Central memory CD4-positive, alpha-beta T cell (primary cell): Measurements from ENCODE around the gene ADGRG3.

Experiments
- DNase-seq: peaks from one replicate; pipeline ENCODE4 v3.0.0; 2022

ADGRG3 gene

GRCh38 chr16:57646388-57647039 is 21.6 kb upstream of the ADGRG3 start:
- DNase-seq = no peak

GRCh38 chr16:57647136-57647875 is 20.8 kb upstream of the ADGRG3 start:
- no peak for DNase-seq

GRCh38 chr16:57648125-57648524 is 20.0 kb upstream of the ADGRG3 start:
- DNase-seq = no peak

- DNase-seq = peak; percentile 76
These were observed 19.3 kb upstream of the ADGRG3 start for GRCh38 chr16:57648581-57649442.

GRCh38 chr16:57649443-57649751 is 18.7 kb upstream of the ADGRG3 start:
- peak; percentile 8 for DNase-seq

- no peak for DNase-seq
These were observed 18.3 kb upstream of the ADGRG3 start for GRCh38 chr16:57649846-57650245.

GRCh38 chr16:57651344-57652333 is 16.5 kb upstream of the ADGRG3 start:
- DNase-seq = peak; percentile 43

GRCh38 chr16:57652695-57653471 is 15.2 kb upstream of the ADGRG3 start:
- DNase-seq = no peak

- no peak for DNase-seq
These were observed 14.2 kb upstream of the ADGRG3 start for GRCh38 chr16:57653936-57654335.

- no peak for DNase-seq
These were observed 11.7 kb upstream of the ADGRG3 start for GRCh38 chr16:57656342-57656955.

- DNase-seq = no peak
These were observed 10.9 kb upstream of the ADGRG3 start for GRCh38 chr16:57657228-57657627.

- no peak for DNase-seq
These were observed 9.8 kb upstream of the ADGRG3 start for GRCh38 chr16:57658130-57658877.

GRCh38 chr16:57658878-57659674 is 9.0 kb upstream of the ADGRG3 start:
- no peak for DNase-seq

GRCh38 chr16:57660715-57661463 is 7.2 kb upstream of the ADGRG3 start:
- DNase-seq = no peak

- no peak for DNase-seq
These were observed 6.6 kb upstream of the ADGRG3 start for GRCh38 chr16:57661510-57661909.

- DNase-seq = no peak
These were observed 5.9 kb upstream of the ADGRG3 start for GRCh38 chr16:57661936-57662906.

GRCh38 chr16:57663436-57663835 is 4.7 kb upstream of the ADGRG3 start:
- no peak for DNase-seq
